Measurements from ENCODE around the gene MDH2. TPM values are rescaled to one million over a fixed set of nuclear protein-coding genes. Genes with fewer than 3 reads are reported as not detected.

MDH2 gene
- total and polyA plus RNA-seq, 2 experiments from 2014 or later, result 68.5 to 236 TPM

DNA sequence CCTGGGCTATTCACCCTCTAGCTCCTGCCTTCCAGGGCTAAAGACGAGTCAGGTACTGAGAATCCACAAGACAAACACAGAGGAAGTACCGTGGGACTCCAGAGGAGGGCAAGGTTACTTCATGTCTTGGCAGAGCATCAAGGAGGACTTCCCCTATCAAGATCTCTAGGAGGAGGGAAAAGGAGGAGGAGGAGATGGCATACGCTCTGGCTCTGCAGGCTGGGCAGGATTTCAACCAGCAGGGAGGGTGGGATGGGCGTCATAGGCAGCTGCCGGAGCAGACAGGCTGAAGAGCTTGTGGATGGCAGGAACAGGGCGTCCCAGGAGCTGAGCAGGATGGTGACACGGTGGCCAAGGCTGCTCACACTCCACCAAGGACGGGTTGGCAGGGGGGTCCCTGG, 21.3 kb downstream of the MDH2 start:
- DNase-seq (ENCODE audit: low spot score), result peak; percentile 77
- Histone ChIP-seq H3K4me1 (ENCODE audit: insufficient read depth) (no peaks in the 10 kb centered on the region), H4K20me1 (ENCODE audit: insufficient read depth, poor library complexity, severe bottlenecking) (no peaks in the 10 kb centered on the region), H3K9me3 (ENCODE audit: low read depth) (no peaks in the 10 kb centered on the region), H3K4me2 (no peak overlapping the region), H2AFZ (no peak overlapping the region), H3K27ac (no peak overlapping the region), H3K36me3 (replicated peaks; ENCODE audit: insufficient read depth, low read depth) (no peaks in the 10 kb centered on the region), H3K9me2 (replicated peaks; ENCODE audit: insufficient read depth) (no peaks in the 10 kb centered on the region), H3K27me3 (no peaks in the 10 kb centered on the region), H3K79me2 (no peaks in the 10 kb centered on the region), H3K4me3 (no peak overlapping the region)
- 40% methylated on average over 8 of the region's 8 CpGs for WGBS (ENCODE audit: low lambda C conversion rate, missing lambda C conversion rate)
- no peak for TF ChIP-seq EZH2 (IDR thresholded peaks at IDR 0.05; ENCODE audit: borderline replicate concordance)
- TF ChIP-seq, protein P1, sequence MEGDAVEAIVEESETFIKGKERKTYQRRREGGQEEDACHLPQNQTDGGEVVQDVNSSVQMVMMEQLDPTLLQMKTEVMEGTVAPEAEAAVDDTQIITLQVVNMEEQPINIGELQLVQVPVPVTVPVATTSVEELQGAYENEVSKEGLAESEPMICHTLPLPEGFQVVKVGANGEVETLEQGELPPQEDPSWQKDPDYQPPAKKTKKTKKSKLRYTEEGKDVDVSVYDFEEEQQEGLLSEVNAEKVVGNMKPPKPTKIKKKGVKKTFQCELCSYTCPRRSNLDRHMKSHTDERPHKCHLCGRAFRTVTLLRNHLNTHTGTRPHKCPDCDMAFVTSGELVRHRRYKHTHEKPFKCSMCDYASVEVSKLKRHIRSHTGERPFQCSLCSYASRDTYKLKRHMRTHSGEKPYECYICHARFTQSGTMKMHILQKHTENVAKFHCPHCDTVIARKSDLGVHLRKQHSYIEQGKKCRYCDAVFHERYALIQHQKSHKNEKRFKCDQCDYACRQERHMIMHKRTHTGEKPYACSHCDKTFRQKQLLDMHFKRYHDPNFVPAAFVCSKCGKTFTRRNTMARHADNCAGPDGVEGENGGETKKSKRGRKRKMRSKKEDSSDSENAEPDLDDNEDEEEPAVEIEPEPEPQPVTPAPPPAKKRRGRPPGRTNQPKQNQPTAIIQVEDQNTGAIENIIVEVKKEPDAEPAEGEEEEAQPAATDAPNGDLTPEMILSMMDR (IDR thresholded peaks at IDR 0.05; ENCODE audit: poor library complexity), result peak; percentile 29

DNA sequence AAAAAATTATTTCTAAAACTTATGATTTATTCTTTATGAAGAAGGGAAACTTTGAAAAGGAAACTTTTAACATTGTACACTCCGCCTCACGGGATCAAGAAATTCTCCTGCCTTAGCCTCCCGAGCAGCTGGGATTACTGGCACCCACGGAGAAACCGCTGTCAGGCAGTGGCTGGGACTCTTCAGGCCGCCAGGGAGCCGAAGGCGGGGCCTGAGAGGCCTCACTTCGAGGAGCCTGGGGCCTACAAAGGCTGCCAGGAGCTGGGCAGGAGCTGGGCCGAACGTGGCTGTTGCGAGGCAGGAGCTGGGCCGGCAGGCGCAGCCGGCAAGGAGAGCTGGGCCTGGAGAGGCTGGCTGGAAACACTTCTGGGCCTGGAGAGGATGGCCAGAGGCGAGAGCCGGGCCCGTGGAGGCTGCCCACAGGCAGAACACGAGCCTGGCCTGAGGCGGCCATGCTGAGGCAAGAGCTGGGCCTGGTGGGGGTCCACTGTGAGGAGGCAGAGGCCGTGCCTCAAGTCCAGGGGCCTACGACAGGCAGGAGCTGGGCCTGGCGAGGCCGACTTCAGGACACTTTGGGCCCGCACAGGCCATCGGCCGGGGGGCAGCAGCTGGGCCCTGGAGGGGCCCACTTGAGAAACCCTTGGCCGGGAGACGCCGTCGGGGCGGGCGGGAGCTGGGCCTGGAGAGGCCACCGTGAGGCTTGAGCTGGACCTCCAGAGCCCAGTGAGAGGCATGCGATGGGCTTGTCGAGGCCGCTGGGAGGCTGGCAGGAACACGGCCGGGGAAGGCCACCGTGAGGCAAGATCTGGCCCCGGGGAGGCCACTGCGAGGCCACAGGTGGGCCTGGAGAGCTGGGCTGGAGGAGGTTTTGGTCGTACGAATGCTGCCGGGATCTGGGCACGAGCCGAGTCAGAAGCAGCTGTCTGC, 23.7 kb downstream of the MDH2 start:
- Histone ChIP-seq H3K9me2 (replicated peaks; ENCODE audit: insufficient read depth) (no peaks in the 10 kb centered on the region), H3K4me3 (no peak overlapping the region), H3K79me2 (no peaks in the 10 kb centered on the region), H4K20me1 (ENCODE audit: insufficient read depth, poor library complexity, severe bottlenecking) (no peaks in the 10 kb centered on the region), H3K27ac (peak overlapping the region; percentile 79), H3K4me2 (no peak overlapping the region), H2AFZ (no peak overlapping the region), H3K9me3 (ENCODE audit: low read depth) (no peaks in the 10 kb centered on the region), H3K36me3 (replicated peaks; ENCODE audit: insufficient read depth, low read depth) (no peaks in the 10 kb centered on the region), H3K27me3 (no peaks in the 10 kb centered on the region), H3K4me1 (ENCODE audit: insufficient read depth) (no peaks in the 10 kb centered on the region)
- DNase-seq (ENCODE audit: low spot score), result peak; percentile 59
- TF ChIP-seq, protein P1 (IDR thresholded peaks at IDR 0.05; ENCODE audit: poor library complexity), result no peak
- no peak for TF ChIP-seq EZH2phosphoT487 (IDR thresholded peaks at IDR 0.05; ENCODE audit: low read depth, severe bottlenecking, unreplicated experiment)
- no peak for TF ChIP-seq EZH2 (IDR thresholded peaks at IDR 0.05; ENCODE audit: borderline replicate concordance)
- WGBS (ENCODE audit: low lambda C conversion rate, missing lambda C conversion rate), result 74% methylated on average over 37 of the region's 47 CpGs

DNA sequence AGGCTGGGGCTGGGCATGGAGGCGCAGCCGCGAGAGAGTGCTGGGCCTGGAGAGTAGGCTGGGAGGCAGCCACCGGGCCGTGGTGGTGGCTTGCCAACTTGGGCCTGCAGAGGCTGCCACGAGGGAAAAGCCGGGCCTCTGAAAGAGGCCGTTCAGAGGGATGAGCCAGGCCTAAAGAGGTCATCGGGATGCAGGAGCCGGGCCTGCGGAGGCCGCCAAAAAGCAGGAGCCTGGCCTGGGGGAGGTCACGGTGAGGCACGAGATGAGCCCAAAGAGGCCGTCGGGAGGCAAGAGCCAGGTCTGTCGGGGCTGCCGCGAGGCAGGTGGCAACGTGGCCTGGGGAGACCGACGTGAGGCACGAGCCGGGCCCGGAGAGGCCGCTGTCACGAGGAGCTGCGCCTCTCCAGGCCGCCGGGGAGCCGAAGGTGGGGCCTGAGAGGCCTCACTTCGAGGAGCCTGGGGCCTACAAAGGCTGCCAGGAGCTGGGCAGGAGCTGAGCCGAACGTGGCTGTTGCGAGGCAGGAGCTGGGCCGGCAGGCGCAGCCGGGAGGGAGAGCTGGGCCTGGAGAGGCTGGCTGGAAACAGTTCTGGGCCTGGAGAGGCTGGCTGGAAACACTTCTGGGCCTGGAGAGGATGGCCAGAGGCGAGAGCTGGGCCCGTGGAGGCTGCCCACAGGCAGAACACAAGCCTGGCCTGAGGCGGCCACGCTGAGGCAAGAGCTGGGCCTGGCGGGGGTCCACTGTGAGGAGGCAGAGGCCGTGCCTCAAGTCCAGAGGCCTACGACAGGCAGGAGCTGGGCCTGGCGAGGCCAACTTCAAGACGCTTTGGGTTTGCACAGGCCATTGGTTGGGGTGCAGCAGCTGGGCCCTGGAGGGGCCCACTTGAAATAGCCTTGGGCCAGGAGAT, 24.6 kb downstream of the MDH2 start:
- no peaks in the 10 kb centered on the region for H3K9me3 ChIP-seq (ENCODE audit: low read depth)
- no peak overlapping the region for H3K4me2 ChIP-seq
- no peaks in the 10 kb centered on the region for H3K9me2 ChIP-seq (replicated peaks; ENCODE audit: insufficient read depth)
- H3K36me3 ChIP-seq (replicated peaks; ENCODE audit: insufficient read depth, low read depth), result no peaks in the 10 kb centered on the region
- H3K4me1 ChIP-seq (ENCODE audit: insufficient read depth), result no peaks in the 10 kb centered on the region
- 97% methylated on average over 47 of the region's 47 CpGs for WGBS (ENCODE audit: low lambda C conversion rate, missing lambda C conversion rate)
- no peak overlapping the region for H2AFZ ChIP-seq
- H3K4me3 ChIP-seq, result no peak overlapping the region
- H3K27ac ChIP-seq, result no peak overlapping the region
- no peaks in the 10 kb centered on the region for H3K79me2 ChIP-seq
- DNase-seq (ENCODE audit: low spot score), result no peak
- H3K27me3 ChIP-seq, result no peaks in the 10 kb centered on the region
- TF ChIP-seq, protein P1 (IDR thresholded peaks at IDR 0.05; ENCODE audit: poor library complexity), result no peak
- no peak for TF ChIP-seq EZH2phosphoT487 (IDR thresholded peaks at IDR 0.05; ENCODE audit: low read depth, severe bottlenecking, unreplicated experiment)
- TF ChIP-seq EZH2 (IDR thresholded peaks at IDR 0.05; ENCODE audit: borderline replicate concordance), result no peak
- H4K20me1 ChIP-seq (ENCODE audit: insufficient read depth, poor library complexity, severe bottlenecking), result no peaks in the 10 kb centered on the region

Data from hepatocyte (in vitro differentiated cells).